Measurements from ENCODE around the gene SFMBT1.

Gene SFMBT1

GRCh38 chr3:53009826-53010539 is 35.9 kb downstream of the SFMBT1 start:
- Histone ChIP-seq H3K4me2 (ENCODE audit: low read length) (no peak overlapping the region), H3K9me2 (ENCODE audit: low read depth, low read length) (no peaks in the 10 kb centered on the region), H3K9me3 (ENCODE audit: low read length) (no peaks in the 10 kb centered on the region), H3K4me1 (ENCODE audit: insufficient read depth, low read length, severe bottlenecking) (peaks cover 21% of the 10 kb centered on the region), H3F3A (ENCODE audit: insufficient read depth, low read length) (no peaks in the 10 kb centered on the region), H3K36me3 (ENCODE audit: insufficient read depth, low read length) (no peaks in the 10 kb centered on the region), H3K79me2 (ENCODE audit: insufficient read depth, low read length) (no peaks in the 10 kb centered on the region), H3K27me3 (ENCODE audit: insufficient read depth, low read length) (no peaks in the 10 kb centered on the region), H3K4me3 (ENCODE audit: low read depth, low read length, poor library complexity, severe bottlenecking) (no peak overlapping the region), H4K20me1 (ENCODE audit: insufficient read depth, low read length) (no peaks in the 10 kb centered on the region), H2AFZ (ENCODE audit: low read length) (no peak overlapping the region), H3K9ac (ENCODE audit: low read length) (no peak overlapping the region), H3K27ac (ENCODE audit: low read depth, low read length, poor library complexity, severe bottlenecking) (no peak overlapping the region)
- TF ChIP-seq CTCF (IDR thresholded peaks at IDR 0.05; ENCODE audit: low read length) (no peak), EZH2 (IDR thresholded peaks at IDR 0.05; ENCODE audit: borderline replicate concordance, low read length) (no peak)

DNA sequence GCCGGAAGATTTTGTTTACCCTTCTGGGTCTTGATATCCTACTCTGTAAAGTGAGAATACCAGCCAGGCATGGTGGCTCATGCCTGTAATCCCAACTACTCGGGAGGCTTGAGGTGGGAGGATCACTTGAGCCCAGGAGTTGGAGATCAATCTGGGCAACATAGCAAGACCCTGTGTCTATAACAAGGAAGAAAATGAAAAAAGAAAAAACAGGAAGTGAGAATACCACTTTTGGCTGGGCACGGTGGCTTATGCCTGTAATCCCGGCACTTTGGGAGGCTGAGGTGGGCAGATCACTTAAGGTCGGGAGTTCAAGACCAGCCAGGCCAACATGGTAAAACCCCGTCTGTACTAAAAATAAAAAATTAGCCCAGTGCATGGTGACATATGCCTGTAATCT is 36.9 kb downstream of the SFMBT1 start:
- Histone ChIP-seq H3K27ac (ENCODE audit: low read depth, low read length, poor library complexity, severe bottlenecking) (no peak overlapping the region), H3K9me2 (ENCODE audit: low read depth, low read length) (no peaks in the 10 kb centered on the region), H3K79me2 (ENCODE audit: insufficient read depth, low read length) (no peaks in the 10 kb centered on the region), H3K4me2 (ENCODE audit: low read length) (no peak overlapping the region), H2AFZ (ENCODE audit: low read length) (no peak overlapping the region), H3K4me3 (ENCODE audit: low read depth, low read length, poor library complexity, severe bottlenecking) (no peak overlapping the region), H3K9ac (ENCODE audit: low read length) (no peak overlapping the region), H3K4me1 (ENCODE audit: insufficient read depth, low read length, severe bottlenecking) (peaks cover 21% of the 10 kb centered on the region), H4K20me1 (ENCODE audit: insufficient read depth, low read length) (no peaks in the 10 kb centered on the region), H3K36me3 (ENCODE audit: insufficient read depth, low read length) (no peaks in the 10 kb centered on the region), H3F3A (ENCODE audit: insufficient read depth, low read length) (no peaks in the 10 kb centered on the region), H3K27me3 (ENCODE audit: insufficient read depth, low read length) (no peaks in the 10 kb centered on the region), H3K9me3 (ENCODE audit: low read length) (no peaks in the 10 kb centered on the region)
- TF ChIP-seq EZH2 (IDR thresholded peaks at IDR 0.05; ENCODE audit: borderline replicate concordance, low read length) = no peak
- no peak for TF ChIP-seq CTCF (IDR thresholded peaks at IDR 0.05; ENCODE audit: low read length)

DNA sequence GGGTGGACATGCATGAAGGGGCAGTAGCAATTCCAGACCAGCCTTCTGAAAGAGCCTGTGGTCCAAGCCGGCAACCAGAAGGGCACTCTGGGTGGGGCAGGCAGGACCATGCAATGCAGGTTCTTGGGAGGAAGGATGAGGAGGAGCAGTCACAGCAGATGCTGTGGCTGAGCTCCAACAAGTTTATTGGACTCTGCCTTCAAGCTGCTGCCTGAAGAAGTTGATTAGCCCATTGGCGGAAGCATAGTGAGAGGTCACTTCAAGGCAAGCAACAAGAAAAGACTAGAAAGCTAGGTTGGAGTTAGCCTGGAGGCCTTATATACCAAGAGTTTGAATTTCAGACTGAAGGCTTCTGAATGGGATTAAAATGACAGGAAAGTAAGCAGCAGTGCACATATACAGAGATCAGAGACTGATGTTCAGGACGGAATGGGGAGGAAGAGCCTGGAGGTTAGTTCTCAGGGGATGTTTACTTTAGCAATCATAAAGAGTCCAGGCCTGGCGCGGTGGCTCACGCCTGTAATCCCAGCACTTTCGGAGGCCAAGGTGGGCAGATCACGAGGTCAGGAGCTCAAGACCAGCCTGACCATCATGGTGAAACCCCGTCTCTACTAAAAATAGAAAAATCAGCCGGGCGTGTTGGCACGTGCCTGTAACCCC is 39.9 kb downstream of the SFMBT1 start:
- Histone ChIP-seq H3K4me1 (ENCODE audit: insufficient read depth, low read length, severe bottlenecking) (peaks cover 21% of the 10 kb centered on the region), H3K36me3 (ENCODE audit: insufficient read depth, low read length) (no peaks in the 10 kb centered on the region), H3K9ac (ENCODE audit: low read length) (no peak overlapping the region), H3K79me2 (ENCODE audit: insufficient read depth, low read length) (no peaks in the 10 kb centered on the region), H3K4me2 (ENCODE audit: low read length) (no peak overlapping the region), H3K4me3 (ENCODE audit: low read depth, low read length, poor library complexity, severe bottlenecking) (no peak overlapping the region), H3K27ac (ENCODE audit: low read depth, low read length, poor library complexity, severe bottlenecking) (no peak overlapping the region), H3K9me2 (ENCODE audit: low read depth, low read length) (no peaks in the 10 kb centered on the region), H4K20me1 (ENCODE audit: insufficient read depth, low read length) (no peaks in the 10 kb centered on the region), H2AFZ (ENCODE audit: low read length) (no peak overlapping the region), H3K27me3 (ENCODE audit: insufficient read depth, low read length) (no peaks in the 10 kb centered on the region), H3K9me3 (ENCODE audit: low read length) (no peaks in the 10 kb centered on the region), H3F3A (ENCODE audit: insufficient read depth, low read length) (no peaks in the 10 kb centered on the region)
- TF ChIP-seq EZH2 (IDR thresholded peaks at IDR 0.05; ENCODE audit: borderline replicate concordance, low read length) = no peak
- no peak for TF ChIP-seq CTCF (IDR thresholded peaks at IDR 0.05; ENCODE audit: low read length)
